Activated CD8-positive, alpha-beta memory T cell treated with anti-CD3 and anti-CD28 coated beads, Interleukin-2, amount 50 U/mL, for 1 hour (primary cell): ENCODE data around the gene ABCF1.

Source experiments
- DNase-seq: peaks from one replicate; pipeline ENCODE4 v3.0.0-alpha.2; 2020; ENCODE audit errors: extremely low read depth

Gene ABCF1

DNA sequence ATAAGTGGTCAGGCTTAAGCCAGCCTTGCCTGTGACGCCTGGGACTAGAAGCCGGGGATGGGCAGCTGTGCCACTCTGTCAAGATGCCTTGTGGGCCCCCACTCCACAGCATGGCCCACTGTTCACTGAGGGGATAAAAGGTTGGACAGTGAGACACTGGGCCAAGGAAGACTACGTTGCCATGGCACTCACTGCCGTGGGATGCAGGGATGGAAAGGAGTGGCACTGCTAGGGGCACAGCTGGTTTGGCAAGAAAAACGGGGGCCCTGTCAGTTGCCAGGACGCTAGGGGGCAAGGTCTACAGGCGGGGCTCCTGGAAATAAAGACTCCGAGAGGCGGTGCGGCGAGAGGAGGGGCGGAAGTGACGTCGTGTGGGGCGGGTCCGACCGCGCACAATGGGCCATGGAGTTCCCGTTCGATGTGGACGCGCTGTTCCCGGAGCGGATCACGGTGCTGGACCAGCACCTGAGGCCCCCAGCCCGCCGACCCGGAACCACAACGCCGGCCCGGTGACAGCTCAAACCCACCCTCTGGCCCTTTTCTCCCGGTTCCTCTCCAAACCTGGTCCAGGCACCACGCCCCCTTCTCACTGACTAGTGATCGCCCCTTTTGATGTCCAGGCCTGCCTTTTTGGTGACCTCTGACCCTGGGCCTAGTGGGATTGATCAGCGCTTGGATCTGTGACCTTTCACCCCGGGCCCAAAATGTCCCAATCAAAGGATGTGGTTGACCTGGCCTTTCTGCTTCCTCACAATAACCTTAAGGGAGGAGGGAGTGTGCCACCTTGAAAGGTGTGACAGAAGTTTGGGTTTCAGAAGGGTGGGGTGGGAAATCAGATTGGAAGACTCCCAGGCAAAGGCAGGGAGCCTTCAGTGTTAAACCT, 55.5 kb downstream of the ABCF1 start, which contains the start of gene ATAT1:
ATAT1 (plus strand) TSS at position 391 of the 883 bp plus-strand sequence.
- peak; percentile 77 for DNase-seq

DNA sequence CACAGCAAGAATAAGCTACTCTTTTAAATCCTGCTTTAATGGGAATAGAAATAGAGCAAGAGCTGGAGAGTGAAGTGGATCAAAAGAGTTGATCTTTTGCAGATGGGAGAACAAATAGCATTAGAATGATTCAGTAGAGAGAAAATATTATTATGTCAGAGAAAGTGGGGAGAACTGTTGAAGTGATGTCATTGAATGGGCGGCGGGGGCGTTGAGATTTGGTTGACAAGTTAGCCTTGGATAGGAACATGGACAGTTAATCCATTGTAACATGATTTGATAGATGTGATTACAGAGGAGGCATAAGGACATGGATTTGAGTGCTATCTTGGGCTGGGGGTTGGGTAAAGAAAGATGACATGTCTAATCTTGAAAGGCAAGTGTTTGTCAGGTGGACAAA, 64.6 kb downstream of the ABCF1 start:
- DNase-seq, result no peak

DNA sequence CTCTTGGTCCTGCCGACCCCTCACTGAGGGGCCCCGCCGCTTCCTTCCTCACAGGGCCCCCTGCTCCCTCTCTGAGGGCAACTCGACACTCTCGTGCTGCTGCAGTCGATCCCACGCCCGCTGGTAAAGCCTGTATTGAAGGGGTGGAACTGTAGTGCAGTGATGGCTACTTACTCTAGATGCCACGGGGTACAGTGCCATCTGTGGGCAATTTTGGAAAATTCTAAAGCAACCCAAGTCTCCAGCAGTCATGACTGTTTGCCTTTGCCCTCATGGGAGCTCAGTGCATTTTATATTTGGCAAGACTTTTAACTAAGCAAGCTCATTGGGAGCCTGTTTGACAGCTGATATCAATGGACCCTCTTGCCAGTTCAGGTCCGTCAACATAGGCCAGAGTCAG, 69.2 kb downstream of the ABCF1 start:
- no peak for DNase-seq

DNA sequence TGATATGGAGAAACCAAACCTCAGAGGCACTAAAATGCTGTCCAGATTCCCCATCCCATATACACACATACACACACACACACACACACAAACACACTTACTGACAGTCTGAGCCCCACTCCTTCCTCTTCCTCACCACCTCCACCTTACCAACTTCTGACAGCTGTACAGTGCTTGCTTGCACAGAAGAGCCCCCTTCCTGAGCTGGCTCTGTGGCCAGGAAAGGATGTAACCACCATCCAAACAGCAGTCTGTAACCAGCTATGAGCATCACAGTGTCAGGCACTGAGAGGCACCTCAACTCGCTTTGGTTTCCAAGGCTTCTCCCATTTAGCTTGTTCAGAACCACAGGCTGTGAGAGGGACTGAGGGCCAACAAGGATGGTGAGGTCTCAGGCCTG, 69.8 kb downstream of the ABCF1 start:
- DNase-seq, result no peak
